NCI-H1930 (cell line): ENCODE data around the gene SAMMSON.

ENCODE experiments used
- DNase-seq, 2 experiments: peaks; one replicate each; lab custom pipeline; 2025; lab: John Stamatoyannopoulos, UW

Gene SAMMSON

GRCh38 chr3:70090322-70090913, 90.9 kb downstream of the SAMMSON start:
- no peak for DNase-seq

DNA sequence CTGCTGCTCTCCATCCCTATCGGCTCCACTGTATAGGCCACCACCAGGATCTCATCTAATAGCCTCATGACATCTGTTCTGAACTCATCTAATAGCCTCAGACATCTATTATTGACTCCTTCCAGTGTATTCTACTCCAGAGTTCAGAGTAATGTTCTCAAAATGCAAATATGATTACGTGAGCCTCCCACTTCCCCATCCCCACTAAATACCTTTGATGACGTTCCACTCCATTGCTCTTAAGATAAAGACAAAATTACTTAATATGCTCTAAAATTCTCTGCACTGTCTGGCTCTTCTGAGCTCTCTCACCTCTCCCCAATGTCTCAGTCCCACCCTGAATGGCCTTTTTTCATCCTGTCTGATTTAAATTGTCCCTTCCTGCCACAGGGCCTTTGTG, 94.7 kb downstream of the SAMMSON start:
- no peak for DNase-seq

GRCh38 chr3:70095260-70095659, 95.7 kb downstream of the SAMMSON start:
- DNase-seq: no peak

DNA sequence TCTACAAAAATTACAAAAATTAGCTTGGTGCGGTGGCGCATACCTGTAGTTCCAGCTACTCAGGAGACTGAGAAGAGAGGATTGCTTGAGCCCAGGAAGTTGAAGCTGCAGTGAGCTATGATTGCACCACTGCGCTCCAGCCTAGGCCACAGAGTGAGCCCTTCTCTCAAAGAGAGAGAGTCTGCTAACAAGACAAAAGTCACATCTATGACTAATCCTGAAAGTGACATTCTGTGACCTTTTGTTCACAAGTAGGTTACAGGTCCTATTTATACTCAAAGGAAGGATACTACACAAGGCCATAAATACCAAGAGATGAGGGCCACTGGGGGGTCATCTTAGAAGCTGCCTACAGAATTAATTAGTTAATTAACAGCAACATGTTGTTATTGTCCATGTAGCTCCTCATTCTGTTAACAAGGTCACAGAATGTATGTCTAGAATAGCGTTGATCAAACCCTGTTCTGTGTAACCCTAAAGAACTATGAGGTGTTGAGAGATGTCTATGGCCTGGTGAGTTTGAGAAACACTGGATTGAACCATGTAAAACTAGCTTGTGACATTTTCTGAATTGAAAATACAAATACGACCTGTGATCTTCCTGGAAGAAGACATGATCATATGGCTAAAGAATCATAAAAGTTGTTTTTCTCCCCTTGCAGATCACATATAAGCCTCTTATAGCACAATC, 97.0 kb downstream of the SAMMSON start:
- no peak for DNase-seq

- DNase-seq: no peak
These were observed 97.6 kb downstream of the SAMMSON start for GRCh38 chr3:70097084-70097483.

DNA sequence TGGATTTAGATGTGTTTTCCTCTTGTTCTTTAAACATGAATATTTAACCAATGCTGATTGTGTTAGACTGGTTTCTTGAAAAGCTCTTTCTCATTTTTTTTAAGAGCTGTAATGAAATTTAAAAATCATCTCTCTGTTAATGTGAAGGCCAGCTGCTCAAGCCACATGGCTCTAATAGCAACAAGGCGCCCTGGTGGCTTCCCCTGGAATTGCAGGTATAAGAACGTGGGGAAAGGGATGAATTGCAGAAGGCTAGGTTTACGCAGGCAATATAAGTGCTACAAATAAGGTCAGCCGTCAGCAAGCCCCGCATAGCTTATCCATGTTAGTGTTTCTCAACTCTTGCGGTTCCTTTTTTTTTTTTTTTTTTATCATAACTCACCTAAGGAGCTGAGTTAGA, 108.5 kb downstream of the SAMMSON start:
- DNase-seq: no peak

DNA sequence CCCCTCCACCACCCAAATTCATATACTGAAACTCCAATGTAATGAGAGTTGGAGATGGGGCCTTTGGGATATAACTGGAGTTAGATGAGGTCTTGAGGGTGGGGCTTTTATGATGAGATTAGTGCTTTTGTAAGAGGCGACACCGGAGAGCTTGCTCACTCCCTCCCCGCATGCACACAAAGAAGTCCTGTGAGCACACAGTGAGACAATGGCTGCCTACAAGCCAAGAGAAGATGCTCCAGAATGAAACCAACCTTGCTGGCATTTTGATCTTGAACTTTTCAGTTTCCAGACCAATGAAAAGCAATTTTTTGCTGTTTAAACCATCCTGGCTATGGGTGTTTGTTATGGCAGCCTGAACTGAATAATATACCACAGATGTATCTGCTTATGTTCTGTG, 109.0 kb downstream of the SAMMSON start:
- no peak for DNase-seq

GRCh38 chr3:70110066-70110465, 110.5 kb downstream of the SAMMSON start:
- no peak for DNase-seq

GRCh38 chr3:70111411-70111810, 111.9 kb downstream of the SAMMSON start:
- DNase-seq: no peak

- DNase-seq: no peak
These were observed 113.2 kb downstream of the SAMMSON start for GRCh38 chr3:70112751-70113150.

- DNase-seq: no peak
These were observed 114.9 kb downstream of the SAMMSON start for GRCh38 chr3:70114431-70114830.

DNA sequence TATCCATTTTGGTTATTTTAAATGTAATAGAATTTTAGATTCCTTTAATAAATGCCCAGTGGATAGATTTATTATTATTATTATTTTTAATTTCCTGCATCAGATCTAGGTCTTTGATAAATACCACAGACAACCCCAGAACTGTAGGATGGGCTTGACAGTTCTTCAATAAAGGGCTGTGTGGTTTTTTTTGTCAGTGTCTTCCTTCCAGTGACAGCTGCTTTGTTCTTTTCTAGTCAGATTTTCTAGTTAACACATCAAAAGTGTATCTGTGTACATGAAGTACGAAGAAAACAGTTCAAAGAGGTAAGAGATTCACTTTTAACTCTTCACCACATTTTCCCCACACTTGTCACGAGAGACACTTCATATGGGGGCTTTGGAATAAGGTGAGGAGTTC, 120.3 kb downstream of the SAMMSON start:
- DNase-seq: no peak
